IPS DF 4.7 (cell line): ENCODE measurements around the gene CKAP5.
"Not testable (repeated sequence)": the region's sequence is repeated elsewhere in the genome, so short reads cannot be mapped to it uniquely, and the experiment has no call there.

Experiments
- DNase-seq: peaks from one replicate; pipeline ENCODE4 v3.0.0-alpha.2; 2013; ENCODE audit warnings: low spot score; ENCODE audit errors: extremely low read depth

Gene CKAP5

DNA sequence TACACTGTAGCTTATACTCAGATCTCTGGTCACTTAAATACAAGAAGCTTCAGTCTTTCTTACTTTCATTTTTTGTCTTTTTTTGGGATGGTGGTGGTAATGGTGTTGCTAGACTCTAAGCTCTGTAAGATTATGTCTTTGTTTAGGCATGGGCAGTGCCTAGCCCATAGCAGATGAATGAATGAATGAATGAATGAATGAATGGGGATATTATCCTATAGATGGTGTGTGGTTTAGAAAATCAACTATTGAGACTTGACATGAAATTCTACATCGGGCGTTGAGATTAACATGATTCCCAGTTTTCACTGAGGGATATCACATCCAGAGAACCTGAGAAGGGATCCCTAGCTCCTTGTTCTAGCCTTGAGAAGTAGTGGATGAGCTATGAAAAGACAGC, 9.8 kb upstream of the CKAP5 start:
- no peak for DNase-seq

DNA sequence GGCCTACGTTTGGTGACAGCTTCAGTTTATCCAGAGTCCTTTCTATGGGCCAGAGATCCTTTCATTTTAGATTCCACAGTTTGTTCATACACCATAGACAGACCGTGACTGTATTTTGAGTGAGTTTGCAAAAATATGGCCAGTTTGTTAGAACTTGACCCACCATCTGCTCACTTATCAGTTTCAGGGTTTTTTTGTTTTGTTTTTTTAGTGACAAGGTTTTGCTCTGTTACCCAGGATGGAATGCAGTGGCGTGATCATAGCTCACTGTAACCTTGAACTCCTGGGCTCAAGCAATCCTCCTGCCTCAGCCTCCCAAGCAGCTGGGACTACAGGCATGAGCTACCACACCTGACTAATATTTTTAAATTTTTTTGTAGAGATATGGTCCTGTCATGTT, 9.1 kb upstream of the CKAP5 start:
- DNase-seq, result no peak

DNA sequence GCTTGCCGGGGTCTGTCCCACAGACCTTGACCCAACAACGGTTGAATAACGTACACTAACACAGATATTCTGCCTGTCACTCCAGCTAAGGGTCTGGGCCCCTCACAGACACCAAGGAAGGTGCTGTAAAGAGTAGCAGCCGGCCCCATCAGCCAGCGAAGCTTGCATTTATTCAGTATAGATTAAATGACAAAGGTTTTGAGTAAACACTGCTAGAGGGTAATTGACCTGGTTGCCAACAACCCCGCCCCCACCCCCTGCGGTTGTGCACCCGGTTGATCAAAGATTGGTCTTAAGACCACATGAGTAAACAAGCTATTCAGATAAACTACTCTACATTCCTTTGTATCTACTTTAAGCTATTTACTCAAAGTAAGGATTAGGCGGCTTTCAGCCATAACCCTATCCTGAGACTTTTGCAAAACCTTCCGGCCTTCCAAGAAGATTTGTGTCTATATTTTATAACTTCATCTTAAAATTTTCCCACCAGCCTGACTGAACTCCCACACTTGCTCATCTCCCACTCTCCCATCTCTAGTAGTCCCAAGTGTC, 4.8 kb upstream of the CKAP5 start:
- no peak for DNase-seq

DNA sequence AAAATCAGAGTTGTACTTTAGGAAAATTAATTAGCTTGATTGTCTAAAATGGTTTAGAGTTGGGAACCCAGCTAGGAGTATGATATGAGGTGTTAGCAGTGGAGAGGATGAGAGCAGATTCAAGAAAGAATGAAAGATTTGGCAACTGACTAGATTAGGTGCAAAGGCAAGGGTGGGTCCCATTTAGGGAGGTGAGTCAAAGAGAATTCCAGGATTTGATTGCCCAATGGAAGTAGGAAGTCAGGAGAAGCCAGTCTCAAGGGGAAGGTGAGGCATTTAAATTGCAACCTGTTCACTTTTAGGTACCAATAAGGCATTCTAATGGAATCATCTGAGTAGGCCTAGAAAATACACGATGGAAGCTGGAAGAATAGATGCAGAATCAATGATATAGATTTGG, 3.6 kb upstream of the CKAP5 start:
- no peak for DNase-seq

DNA sequence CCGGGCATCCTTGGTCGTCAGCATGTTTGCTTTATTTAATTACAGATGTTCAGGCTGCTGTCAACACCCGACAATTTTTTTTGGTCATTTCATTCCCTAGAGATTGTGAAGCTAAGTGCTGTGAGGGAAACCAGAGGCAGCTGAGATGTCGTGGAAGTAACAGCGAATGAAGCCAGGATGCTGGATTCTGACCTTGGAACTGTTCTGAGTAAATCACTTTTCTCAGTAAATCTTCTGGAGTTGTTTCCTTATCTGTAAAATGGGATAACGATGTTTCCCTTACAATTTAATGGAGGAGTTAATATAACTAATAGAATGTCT, 390 bp upstream of the CKAP5 start:
- no peak for DNase-seq

DNA sequence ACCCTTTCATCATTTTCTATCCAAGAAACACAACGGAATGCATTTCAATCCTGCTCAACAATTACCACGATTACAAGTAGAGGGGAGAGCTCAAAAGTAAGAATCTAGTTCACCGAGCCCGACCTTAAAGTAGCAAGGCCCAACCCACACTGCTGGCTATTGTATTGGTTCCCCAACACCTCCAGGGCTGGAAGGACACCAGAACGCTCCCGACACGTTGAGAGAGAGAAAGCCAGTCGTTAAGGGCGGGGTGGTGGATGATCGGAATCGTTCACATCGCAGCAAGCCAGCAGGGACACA, 690 bp downstream of the CKAP5 start:
- peak; percentile 16 for DNase-seq

DNA sequence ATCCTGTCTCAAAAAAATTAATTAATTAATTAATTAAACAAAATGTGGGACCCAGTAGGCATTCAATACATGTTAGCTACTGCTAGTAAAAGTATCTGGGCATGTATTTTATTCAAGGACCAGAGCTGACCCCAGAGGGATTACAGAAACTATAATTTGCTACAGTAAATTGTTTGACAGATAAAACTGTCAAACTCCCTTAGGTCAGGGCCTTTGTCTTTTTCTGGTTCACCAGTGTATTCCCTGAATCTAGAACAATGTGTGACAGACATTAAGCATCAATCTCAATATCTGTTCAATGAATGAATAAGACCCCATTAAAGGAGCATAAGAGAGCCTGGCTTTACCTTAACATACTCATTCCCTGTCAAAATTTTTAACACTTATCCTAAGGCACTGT, 6.0 kb downstream of the CKAP5 start:
- DNase-seq, result no peak

DNA sequence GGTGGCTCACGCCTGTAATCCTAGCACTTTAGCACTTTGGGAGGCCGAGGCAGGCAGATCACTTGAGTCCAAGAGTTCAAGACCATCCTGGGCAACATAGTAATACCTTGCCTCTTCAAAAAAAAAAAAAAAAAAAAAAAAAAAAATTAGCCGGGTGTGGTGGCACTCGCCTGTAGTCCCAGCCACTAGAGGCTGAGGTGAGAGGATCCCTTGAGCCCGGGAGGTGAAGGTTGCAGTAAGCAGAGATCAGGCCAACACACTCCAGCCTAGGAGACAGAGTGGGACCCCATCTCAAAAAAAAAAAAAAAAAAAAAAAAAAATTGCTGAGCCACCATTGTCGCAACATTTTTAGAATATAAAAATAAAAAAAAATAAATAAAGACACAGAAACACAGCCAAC, 7.6 kb downstream of the CKAP5 start:
- no peak for DNase-seq

DNA sequence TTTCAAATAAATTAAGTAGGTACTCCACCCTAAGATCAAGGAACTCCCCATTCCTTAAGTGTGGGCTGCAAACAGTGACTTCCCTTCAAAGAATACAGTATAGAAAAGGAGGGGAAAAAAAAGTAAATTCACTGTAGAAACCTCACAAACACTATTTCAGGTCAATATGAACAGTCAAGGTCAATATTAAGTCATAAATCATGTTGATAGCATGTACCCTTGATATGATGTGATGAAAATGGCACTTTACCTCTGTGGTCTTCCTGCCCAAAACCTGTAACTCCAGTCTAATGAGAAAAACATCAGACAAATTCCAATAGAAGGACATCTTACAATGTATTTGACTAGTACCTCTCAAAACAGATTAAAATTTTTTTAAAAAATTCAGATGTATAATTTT, 8.2 kb downstream of the CKAP5 start:
- no peak for DNase-seq

DNA sequence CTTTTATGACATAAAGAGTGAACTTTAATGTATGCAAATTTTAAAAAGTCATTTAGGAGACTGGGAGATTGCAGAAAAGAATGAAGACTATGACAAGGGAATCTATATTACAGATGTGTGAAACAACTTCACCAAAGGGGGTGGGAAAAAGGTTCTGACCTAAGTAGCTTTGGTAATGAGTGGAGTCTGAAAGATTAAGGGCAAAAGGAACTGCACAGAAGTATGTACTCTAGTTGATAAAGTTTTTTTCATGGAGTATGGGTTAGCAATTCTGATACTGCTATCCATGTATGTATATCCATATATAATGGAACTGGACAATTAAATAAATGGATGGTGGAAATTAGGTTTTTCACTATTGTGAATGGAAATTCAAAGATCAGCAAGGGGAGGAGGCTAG, 9.2 kb downstream of the CKAP5 start:
- no peak for DNase-seq

DNA sequence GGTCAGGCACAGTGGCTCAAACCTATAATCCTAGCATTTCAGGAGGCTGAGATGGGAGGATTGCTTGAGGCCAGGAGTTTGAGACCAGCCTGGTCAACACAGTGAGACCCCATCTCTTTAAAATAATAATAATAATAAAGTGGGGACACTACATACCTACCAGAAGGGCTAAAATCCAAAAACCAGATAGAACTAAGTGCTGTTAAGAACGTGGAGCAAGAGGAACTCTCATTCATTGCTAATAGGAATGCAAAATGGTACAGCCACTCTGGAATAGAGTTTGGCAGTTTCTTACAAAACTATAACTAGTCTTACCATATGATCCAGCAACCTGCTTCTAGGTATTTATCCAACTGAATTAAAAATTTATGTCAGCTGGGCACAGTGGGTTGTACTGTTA, 9.6 kb downstream of the CKAP5 start:
- DNase-seq, result no peak

DNA sequence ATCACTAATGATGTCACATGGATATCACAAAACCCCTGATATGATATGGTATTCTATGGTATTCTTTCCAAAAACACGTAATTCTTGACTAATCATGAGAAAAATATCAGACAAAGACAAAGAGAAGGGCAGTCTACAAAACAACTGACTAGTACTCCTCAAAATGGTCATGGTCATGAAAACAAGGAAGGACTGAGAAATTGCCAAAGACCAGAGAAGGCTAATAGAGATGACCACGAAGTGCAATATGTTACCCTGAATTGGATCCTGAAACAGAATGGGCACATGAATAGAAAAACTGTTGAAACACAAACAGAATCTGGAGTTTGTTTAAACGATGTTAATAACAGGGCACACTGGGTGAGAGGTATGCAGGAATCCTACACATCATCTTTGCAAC, 10.2 kb downstream of the CKAP5 start:
- DNase-seq, result no peak

DNA sequence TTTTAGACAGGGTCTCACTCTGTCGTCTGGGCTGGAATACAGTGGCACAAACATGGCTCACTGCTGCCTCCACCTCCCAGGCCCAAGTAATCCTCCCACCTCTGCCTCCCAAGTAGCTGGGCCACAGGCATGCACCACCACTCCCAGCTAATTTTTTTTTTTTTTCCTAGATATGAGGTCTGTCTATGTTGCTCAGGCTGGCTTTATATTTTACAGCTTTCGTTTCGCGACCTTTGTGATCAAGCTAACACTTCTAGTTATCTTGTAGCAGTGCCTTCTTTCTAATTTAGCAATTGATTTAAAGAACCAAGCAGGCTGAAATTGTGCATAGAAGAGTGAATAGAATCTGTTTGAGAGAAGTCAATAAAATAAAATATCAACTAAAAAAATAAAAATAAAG, 11.3 kb downstream of the CKAP5 start:
- no peak for DNase-seq

DNA sequence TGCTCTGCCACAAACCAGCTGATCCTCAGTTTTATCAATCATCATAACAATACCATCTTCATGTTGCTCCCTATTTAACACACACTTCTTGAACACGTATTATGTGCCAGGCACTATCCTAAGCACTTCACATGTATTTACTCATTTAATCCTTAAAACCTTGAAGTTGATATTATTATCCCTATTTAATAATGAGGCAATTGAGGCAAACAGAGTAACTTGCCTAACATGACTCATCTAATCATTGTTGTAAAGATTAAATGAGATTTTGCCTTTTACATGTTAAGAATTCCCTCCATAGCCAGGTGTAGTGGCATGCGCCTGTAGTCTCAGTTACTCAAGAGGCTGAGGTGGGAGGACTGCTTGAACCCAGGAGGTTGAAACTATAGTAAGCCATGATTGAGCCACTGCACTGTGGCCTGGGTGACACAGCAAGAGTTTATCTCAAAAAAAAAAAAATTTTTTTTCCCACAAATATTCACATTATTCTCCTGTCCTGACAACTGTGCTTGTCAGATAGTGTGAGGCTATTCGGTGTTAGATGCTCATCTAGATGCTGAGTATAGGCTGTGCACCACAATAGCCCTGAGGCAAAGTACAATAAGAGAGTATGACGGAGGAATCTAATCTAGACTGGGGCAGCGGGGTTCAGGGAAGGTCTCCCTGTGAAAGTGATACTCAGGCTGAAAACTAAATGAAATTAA, 13.4 kb downstream of the CKAP5 start:
- no peak for DNase-seq

DNA sequence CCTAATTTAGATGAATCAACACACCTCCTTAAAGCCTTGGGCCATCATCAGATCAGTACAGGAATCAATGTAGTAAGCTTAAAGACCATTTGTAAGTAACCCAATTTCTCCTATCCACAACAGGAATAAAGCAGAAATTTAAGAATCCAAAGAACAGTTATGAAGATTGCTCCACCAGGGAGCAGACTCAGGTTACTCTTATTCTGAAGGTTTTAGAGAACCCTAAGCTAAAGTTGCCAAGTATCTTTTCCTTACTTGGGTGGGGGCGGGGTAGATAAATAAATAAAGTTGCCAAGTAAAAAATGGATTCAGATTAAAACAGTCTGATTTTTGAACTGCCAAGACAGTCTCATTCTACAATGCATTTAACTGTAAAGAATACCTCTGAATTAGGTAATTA, 18.1 kb downstream of the CKAP5 start:
- no peak for DNase-seq

DNA sequence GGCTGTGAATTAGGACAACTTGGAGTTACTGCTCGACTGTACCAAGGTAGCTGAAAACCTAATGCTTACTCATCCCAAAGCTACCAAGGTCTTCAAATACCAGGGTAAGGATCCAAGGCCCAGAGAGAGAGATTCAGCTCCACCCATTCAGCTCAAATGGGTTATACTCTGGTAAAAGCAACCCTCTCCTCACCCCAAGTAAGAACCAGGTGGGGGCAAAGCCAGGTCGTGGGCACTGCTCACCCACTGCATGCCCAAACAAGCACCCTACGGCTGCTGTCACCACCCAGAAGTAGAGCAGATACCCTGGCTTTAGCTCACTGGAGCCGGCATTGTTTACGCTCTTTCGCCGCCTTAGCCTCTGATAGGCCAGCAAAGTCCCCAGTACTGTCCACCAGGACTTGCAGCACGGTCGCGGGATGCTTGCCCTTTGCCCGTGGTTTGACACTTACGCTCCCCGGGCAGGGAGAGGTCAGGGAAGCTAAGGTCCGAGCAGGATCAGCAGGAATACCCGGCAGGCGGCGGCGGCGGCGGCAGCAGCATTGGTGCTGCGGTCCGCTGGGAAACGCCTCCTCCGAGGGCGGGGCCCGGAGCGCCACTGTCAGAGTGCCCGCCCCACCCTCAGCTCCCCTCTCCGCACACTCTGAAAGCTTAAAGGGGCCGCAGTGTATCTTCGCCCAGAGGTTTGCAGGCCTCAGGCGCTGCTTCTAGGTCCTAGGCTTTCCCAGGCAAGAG, 19.6 kb downstream of the CKAP5 start:
- peak; percentile 33 for DNase-seq

DNA sequence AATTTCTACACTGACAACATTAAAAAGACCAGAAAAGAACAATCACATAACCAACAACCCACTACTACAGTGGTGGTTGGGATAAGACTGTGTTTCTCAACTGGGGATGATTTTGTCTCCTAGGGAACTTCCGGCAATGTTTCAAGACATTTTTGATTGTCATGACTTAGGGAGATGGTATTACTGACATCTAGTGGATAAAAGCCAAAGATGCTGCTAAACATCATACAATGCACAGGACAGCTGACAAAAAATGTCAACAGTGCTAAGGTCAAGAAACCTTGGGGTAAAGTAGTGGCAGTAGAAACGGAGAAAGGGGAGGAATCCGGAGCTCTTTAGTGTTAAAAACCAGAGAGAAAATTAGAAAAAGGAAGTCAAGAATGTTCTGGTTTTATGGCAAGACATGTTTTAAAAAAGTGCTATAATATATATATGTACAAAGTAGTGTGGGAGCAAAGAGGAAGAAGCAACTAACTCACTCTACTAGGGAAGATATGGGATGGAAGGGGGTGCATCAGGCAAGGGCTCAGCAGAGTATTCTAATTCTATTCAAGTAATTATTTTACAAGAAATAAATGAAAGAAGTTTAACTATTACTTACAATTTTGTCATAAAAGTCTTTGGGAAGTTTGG, 37.2 kb downstream of the CKAP5 start:
- DNase-seq, result no peak

DNA sequence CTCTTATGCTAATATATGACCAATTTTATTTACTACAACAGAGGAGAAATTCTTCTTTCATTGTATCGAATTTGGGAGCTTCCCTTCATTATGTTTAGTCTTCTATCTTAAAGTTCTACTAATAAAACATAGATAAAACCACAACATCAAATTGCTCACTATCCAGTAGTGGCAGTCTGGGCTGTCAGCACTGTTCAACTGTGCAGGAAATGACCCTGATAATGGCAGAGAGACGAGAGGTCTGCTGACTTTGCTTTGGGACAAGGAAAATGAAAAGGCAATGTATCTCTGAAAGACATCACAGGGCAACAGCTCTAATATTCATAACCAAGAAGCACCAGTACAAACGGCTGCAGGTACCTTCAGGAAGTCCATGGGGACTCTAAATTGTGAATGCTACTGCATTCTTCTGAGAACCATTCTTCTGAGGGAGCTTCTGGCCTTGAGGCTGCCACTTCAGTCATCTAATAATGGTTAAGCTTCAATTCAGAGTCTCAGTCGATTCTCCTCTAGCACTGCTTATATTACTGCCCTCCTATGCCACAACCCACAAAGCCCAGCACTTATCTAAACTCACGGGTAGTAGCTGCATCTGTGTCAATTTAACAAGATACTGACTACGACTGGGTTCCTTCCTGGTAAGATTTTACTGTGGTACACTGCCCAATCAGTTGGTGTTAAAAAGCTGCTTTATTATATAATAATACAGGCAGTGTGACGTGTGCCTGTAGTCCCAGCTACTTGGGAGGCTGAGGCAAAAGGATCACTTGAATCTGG, 44.2 kb downstream of the CKAP5 start:
- no peak for DNase-seq

DNA sequence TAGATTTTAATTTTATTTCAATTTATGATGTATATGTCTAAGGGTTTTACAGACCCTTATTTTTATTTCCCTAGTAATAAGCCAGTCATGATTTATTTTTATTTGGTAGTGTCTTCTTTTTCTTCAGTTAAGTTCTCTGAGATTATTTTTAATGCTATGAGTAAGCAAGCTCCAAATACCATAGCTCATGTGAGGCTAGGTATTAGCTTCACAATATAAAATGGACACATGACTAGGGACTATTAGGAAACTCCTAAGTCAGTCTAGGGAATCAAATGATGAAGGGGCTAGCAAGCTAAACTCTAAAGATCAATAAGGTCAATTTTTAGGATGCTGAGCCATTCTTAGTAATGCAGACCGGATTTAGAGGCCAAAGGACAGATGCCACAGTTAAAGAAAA, 45.9 kb downstream of the CKAP5 start:
- no peak for DNase-seq

DNA sequence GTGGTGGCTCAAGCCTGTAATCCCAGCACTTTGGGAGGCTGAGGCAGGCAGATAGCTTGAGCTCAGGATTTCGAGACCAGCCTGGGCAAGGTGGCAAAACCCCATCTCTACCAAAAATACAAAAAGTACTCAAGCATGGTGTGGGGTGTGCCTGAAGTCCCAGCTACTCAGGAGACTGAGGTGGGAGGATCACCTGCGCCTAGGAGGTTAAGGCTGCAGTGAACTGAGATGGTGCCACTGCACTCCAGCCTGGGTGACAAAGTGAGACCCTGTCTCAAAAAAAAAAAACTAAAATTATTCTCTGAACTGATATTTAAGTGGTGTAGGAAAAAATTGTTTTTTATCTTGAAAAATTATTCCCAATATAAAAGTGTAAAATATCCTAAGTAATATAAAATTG, 46.4 kb downstream of the CKAP5 start:
- DNase-seq, result not testable (repeated sequence)

DNA sequence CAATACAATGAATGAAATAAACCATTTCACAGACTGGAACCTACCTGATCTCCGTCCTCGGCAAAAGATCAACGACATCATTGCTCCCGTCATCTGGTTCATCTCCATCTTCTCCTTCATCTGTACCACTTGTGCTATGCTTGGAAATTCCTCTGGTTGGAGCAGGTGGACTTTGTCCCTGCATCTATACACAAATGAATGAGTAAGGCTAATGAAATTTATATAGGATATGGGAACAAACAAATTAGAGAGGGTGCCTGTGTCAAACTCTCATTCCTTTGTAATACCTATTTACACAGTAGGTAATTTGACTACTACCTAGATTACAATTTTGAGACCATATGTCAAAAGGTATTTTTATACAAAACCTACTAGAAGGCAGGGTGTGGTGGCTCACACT, 67.7 kb downstream of the CKAP5 start:
- DNase-seq, result no peak

DNA sequence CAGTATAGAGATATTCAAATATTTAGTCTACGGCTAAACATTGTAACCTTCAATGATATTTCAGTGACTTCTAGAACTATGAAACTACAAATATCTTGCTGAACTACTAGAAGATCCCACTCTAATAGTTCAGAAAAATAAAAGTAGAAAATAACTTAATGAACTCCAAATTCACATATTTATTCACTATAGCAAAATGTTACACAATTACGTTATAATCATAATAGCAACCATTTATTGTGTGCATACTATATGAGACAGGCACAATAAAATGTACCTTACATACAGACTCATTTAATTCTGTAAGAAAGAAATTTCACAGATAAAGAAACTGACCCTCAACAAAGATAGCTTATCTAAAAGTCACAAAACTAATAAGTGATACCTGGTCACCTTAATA, 69.2 kb downstream of the CKAP5 start:
- no peak for DNase-seq
